Posterior cingulate gyrus (tissue), 11 donors: ENCODE data around the gene PDIK1L.

Source experiments
- DNase-seq, 10 donors: peaks; one replicate each; pipeline versions ENCODE4 v3.0.0 to v3.0.0-alpha.2; 2020 to 2021; ENCODE audit warnings: mixed read lengths in 3 of 10
- intact Hi-C: fragments of 100-400 bp; cut with DNase I; formaldehyde crosslinking; loops from one replicate; pipeline ENCODE4 v1.15.1; 2023

PDIK1L gene

DNA sequence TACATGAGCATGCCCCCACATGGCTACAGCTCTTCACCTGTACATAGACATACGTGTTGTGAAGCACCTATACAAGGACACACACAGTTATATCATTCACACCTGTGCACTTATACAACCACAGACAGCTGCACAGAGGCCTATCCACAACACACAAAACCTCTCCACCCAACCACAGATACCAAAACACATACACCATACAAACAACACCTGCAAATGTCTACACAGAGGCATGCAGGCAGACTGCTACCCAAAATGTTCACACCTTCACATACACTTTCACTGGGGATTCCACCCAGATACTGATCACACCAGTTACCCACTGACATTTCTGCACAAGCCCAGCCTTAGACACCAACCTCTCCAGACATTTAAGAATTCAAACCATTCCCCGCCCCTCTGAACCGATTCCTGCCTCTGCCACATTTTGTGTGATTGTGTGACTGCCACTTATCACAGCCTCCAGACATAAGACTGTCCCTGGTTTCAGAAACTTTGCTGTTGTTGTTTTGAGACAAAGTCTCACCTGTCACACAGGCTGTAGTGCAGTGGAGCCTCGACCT is 55.2 kb downstream of the PDIK1L start:
- no peak for DNase-seq

DNA sequence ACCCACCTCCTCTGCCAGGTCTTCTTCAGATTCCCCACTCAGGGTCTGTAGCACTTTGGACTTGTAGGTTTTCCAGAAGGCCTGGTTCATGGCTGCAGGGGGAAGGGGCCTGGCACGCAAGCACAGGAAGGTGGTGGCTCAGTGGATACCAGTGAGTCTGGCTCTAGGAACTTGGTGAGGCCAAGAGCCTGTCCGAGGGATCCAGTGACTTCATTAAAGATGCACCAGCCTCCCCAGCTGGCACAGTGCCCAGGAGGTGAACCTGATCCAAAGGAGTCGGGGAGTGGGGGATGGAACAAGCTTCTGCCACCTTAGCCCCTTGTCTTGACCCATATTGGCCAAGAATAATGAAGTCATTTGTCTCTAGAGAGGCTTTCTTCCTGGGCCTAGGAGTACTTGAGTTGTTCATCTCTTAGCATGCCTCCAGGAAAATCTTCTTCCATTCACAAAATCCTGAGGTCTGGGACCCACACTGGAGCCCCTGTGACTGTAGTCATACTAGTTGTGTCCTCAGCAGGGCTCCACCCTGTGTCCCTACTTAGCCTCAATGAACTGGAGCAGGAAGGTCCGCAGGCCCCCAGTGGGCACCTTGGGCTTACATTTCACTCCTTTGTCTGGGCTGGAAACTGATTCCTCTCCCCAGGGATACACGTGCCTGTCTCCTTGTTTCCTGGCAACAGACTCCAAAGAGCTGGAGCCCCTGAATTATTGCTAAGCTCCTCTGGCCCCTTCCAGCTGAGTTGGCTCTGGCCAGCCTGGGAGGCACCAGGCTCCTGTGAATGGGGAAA is 57.0 kb downstream of the PDIK1L start, which contains the start of gene C1orf232:
Gene C1orf232, minus strand, starts transcription at position 554 of the 788 bp plus-strand sequence. Its CDS starts 464 bp downstream, at position 90.
- DNase-seq = peak in 2 of 10 donors; percentile 73 to 80
- intact Hi-C loops = loop anchor here (2.0 to 5.0 kb wide), 2 partner anchors 58 to 64 kb away; partner anchors contain the start of genes CEP85 and PDIK1L

More for the DNA sequence above, 55.2 kb downstream of the PDIK1L start:
- intact Hi-C loops = loop anchor here (5.0 kb wide), 1 partner anchor 66 kb away; the partner anchor contains the start of gene CEP85

DNA sequence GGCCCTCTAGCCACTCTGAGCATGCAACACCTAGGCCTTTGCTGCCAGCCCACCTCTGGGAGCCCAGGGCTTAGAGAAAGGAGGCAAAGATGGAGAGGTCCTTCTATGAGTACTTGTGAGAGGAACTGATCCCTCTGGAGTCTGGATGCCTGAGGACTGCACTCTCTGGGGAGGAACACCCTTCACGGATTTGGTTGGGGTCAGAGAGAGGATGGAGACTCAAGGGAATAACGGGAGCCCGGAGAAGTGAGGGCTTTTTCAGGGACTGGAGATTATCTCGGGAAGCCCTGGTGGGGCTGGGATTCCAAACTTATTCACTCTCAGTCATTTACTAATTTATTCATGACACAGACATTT is 57.6 kb downstream of the PDIK1L start:
- intact Hi-C loops = loop anchor here (2.0 to 5.0 kb wide), 2 partner anchors 58 to 63 kb away; partner anchors contain the start of genes CEP85 and PDIK1L
- no peak for DNase-seq

DNA sequence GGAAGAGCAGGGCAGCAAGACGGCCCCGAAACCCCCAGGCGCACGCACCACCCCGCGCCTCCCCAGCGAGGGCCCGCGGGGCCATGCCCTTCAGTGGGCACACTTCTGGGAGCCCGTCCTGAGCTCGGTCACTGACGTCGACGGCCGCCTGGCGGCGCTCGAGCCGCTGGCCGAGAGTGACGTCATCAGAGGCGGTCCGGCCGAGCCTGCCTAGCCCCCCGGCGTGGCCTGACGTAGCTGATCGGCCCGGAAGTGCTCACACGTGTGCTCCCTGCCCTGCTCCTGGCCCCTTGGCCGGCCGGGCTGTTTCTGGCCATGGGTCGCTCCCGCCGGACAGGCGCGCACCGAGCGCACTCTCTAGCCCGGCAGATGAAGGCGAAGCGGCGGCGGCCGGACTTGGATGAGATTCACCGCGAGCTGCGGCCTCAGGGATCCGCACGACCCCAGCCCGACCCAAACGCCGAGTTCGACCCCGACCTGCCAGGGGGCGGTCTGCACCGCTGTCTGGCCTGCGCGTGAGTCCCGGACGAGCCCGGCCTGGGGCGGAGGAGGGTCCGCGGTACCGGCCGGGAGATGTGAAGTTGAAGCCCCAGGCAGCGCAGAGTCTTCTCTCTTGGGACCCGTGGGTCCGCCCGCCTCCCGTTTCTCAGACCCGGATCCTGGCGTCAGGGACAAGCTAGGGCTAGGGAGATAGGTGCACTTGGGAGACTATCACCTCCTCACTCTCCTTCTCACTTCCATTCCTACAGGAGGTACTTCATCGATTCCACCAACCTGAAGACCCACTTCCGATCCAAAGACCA is 58.2 kb downstream of the PDIK1L start, which contains the start of gene ZNF593:
Gene ZNF593, plus strand, starts transcription at position 240 of the 803 bp plus-strand sequence. Its CDS starts 76 bp downstream, at position 316.
- intact Hi-C loops = loop anchor here (2.0 to 5.0 kb wide), 2 partner anchors 59 to 62 kb away; partner anchors contain the start of genes CEP85 and PDIK1L
- peak; percentile 85 to 99 (median 92) for DNase-seq

DNA sequence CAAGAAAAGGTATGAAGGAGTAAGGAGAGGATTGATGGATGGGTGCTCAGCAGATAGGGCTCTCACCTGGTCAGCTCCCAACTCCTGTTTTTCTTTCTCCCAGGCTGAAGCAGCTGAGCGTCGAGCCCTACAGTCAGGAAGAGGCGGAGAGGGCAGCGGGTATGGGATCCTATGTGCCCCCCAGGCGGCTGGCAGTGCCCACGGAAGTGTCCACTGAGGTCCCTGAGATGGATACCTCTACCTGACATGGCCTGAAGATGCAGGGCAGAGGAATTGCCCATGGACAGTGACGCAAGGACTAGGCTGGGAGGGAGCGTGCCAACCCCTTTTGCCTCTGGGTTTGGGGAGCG is 58.8 kb downstream of the PDIK1L start:
- intact Hi-C loops = no loop called here
- no peak for DNase-seq

DNA sequence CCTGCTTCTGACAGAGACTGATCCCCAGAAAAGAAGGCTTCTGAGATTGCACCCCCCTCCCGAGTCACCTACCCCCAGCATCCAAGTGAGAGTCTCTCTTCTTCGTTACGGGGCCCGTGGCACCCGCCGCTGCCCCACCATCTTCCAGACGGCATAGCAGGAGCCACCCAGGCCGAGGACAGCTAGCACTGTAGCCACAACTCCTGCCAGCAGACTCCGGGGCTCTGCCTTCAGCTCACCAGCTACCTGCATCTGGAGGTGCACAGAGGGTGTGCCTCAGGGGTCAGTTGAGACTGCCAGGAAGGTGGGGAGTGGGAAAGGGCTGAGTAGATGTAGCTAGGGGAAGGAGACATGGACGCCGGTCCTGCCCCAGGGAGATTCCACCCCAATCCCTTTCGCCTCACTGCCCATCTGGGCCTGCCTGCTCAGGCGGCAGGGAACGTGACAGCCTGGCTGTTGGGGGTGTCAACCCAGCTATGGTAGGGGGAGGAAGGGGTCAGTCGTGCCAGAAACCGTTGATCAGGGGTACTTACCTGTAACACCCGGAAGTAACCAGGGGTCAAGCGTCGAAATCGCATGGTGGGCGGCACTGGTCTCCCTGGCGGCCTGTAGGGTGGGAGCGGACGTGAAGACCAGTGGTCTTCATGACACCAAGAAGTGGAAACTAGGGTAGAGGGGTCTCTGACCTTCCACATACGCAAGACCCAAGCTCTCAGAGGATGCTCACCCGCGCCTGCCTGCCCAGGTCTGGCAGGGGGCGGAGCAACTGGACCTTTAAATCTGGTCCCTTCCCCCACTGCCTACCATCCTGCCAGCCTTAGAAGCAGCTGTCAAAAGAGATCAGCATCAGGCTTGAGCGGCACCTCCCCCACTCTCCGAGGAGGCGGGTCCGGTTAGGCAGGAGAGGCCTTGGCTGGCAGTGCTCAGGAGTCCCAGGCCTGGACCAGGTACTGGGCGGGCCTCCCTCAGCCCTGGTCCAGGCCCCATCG is 59.8 kb downstream of the PDIK1L start, which contains the start of gene ZNF593OS:
Gene ZNF593OS, minus strand, starts transcription at position 749 of the 989 bp plus-strand sequence. Its CDS starts 171 bp downstream, at position 578.
- intact Hi-C loops = no loop called here
- peak in 1 of 10 donors; percentile 73 for DNase-seq
